MM.1S (cell line): Measurements from ENCODE around the gene PHF1.

ENCODE experiments used
- EZH2 ChIP-seq: fragments of 300-600 bp; sonication (generic); optimal IDR thresholded peaks from 2 replicates; pipeline ENCODE3; 2017; ENCODE audit warnings: low read depth, mild to moderate bottlenecking, antibody characterized with exemption, low read length, mixed read lengths
- EZH2phosphoT487 ChIP-seq: fragments of 300-600 bp; sonication (generic); IDR thresholded peaks from 2 replicates; pipeline ENCODE4 v1.6.1; 2018; ENCODE audit warnings: antibody characterized with exemption, low read length
- TF ChIP-seq, protein P1 (sequence below): fragments of 300-600 bp; sonication (generic); IDR thresholded peaks from 2 replicates; pipeline ENCODE4 v1.5.1; 2016; ENCODE audit warnings: antibody characterized with exemption, low read length, mixed read lengths

DNA sequence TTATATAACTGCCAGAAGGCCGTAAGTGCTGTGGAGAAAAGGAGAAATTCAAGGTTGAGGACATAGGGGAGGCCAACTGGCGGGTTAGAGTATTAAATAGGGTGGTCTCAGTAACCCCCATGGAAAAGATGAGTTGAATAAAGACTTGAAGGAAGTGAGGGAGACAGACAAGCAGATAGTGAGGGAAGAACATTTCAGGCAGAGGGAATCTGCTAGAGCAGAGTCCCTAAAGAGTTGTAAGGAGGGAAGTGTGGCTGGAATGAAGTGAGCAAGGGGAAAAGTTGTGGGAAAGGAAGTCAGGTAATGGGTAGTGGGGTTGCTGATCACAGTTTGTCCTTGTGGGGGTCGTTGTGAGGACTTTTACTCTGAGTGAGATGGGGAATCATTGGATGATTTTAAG, 17.8 kb upstream of the PHF1 start:
- TF ChIP-seq, protein P1, sequence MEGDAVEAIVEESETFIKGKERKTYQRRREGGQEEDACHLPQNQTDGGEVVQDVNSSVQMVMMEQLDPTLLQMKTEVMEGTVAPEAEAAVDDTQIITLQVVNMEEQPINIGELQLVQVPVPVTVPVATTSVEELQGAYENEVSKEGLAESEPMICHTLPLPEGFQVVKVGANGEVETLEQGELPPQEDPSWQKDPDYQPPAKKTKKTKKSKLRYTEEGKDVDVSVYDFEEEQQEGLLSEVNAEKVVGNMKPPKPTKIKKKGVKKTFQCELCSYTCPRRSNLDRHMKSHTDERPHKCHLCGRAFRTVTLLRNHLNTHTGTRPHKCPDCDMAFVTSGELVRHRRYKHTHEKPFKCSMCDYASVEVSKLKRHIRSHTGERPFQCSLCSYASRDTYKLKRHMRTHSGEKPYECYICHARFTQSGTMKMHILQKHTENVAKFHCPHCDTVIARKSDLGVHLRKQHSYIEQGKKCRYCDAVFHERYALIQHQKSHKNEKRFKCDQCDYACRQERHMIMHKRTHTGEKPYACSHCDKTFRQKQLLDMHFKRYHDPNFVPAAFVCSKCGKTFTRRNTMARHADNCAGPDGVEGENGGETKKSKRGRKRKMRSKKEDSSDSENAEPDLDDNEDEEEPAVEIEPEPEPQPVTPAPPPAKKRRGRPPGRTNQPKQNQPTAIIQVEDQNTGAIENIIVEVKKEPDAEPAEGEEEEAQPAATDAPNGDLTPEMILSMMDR, result no peak
- no peak for TF ChIP-seq EZH2
- TF ChIP-seq EZH2phosphoT487, result no peak
